GM12878 (cell line): Measurements from ENCODE around the gene NMT1. TPM values are rescaled to one million over a fixed set of nuclear protein-coding genes. Genes with fewer than 3 reads are reported as not detected.

Experiments used
- ATAC-seq: fragments of 200-7000 bp; cut with Tn5 transposase; 3 replicates; pipeline ENCODE4 v1.9.1; 2020; ENCODE audit warnings: mild to moderate bottlenecking, moderate library complexity
- BruUV-seq: library from RNA; stranded (reverse); fragments of 400-500 nt; replicated peaks from 2 replicates; lab custom pipeline; 2021; lab: Mats Ljungman, UMichigan
- CTCF ChIA-PET: fragments of 300-600 bp; sonication (Branson Sonifier 250); formaldehyde crosslinking; extraction: SDS; loops from one replicate; lab custom pipeline; 2021; ENCODE audit warnings: inconsistent platforms; lab: Yijun Ruan, JAX
- POLR2A ChIA-PET: fragments of 350-600 bp; formaldehyde crosslinking; extraction: SDS; loops from one replicate; lab custom pipeline; 2021; ENCODE audit warnings: inconsistent platforms; lab: Charles Lee
- RAD21 ChIA-PET: fragments of 300-600 bp; sonication (Branson Sonifier 250); formaldehyde crosslinking; loops from one replicate; lab custom pipeline; 2023; ENCODE audit warnings: antibody characterized with exemption; ENCODE audit not compliant: unreplicated experiment; lab: Charles Lee
- SMC1A ChIA-PET: fragments of 300-600 bp; sonication (Branson Sonifier 250); formaldehyde crosslinking; loops from one replicate; lab custom pipeline; 2023; ENCODE audit not compliant: unreplicated experiment, uncharacterized antibody; lab: Charles Lee
- DNase-seq: peaks from one replicate; pipeline ENCODE4 v3.0.0-alpha.2; 2011; ENCODE audit warnings: low read depth, low spot score
- FAIRE-seq: peaks from 3 replicates; lab custom pipeline; 2011; peaks lifted over from hg19 to GRCh38; lab: Jason Lieb, UNC
- H2AFZ ChIP-seq: 2 replicates; pipeline ENCODE4 v1.6.0; 2011; ENCODE audit warnings: low read depth, low read length, control low read depth; ENCODE audit not compliant: control insufficient read depth
- H3K27ac ChIP-seq: 2 replicates; pipeline ENCODE4 v1.5.1; 2011; ENCODE audit warnings: control low read depth; ENCODE audit not compliant: control insufficient read depth, insufficient read depth
- H3K27me3 ChIP-seq, 2 experiments: replicated peaks in 1 of 2; 2 replicates each; pipeline versions ENCODE4 v1.6.0 to v1.6.1; 2011; ENCODE audit warnings: low read length in 1 of 2; ENCODE audit not compliant: control insufficient read depth in 2 of 2, insufficient read depth in 2 of 2
- H3K36me3 ChIP-seq, 2 experiments: 2 replicates each; pipeline ENCODE4 v1.5.1; 2011; ENCODE audit warnings: low read length in 1 of 2; ENCODE audit not compliant: control insufficient read depth in 2 of 2, insufficient read depth in 2 of 2
- H3K4me1 ChIP-seq: 2 replicates; pipeline ENCODE4 v1.6.1; 2011; ENCODE audit warnings: mild to moderate bottlenecking, low read length, moderate library complexity, mixed read lengths; ENCODE audit not compliant: control insufficient read depth, insufficient read depth
- H3K4me2 ChIP-seq: 2 replicates; pipeline ENCODE4 v1.6.0; 2011; ENCODE audit warnings: control low read depth; ENCODE audit not compliant: control insufficient read depth, insufficient read depth
- H3K4me3 ChIP-seq: fragments of 200-600 bp; sonication (generic); 2 replicates; pipeline ENCODE4 v1.5.1; 2016
- H3K79me2 ChIP-seq: 2 replicates; pipeline ENCODE4 v1.6.0; 2011; ENCODE audit warnings: low read length; ENCODE audit not compliant: control insufficient read depth, insufficient read depth
- H3K9ac ChIP-seq: 2 replicates; pipeline ENCODE4 v1.8.0; 2011; ENCODE audit warnings: low read length, control low read depth, mixed read lengths; ENCODE audit not compliant: control insufficient read depth, insufficient read depth
- H3K9me3 ChIP-seq: replicated peaks from 3 replicates; pipeline ENCODE4 v1.5.1; 2011; ENCODE audit warnings: mild to moderate bottlenecking, low read length; ENCODE audit not compliant: control insufficient read depth, insufficient read depth
- H4K20me1 ChIP-seq: 2 replicates; pipeline ENCODE4 v1.6.0; 2011; ENCODE audit not compliant: control insufficient read depth, insufficient read depth
- ATF2 ChIP-seq: IDR thresholded peaks from 2 replicates; pipeline ENCODE4 v1.6.1; 2012; ENCODE audit warnings: low read length, inconsistent platforms
- BCLAF1 ChIP-seq: fragments of 450-650 bp; IDR thresholded peaks from 2 replicates; pipeline ENCODE4 v1.6.1; 2017; ENCODE audit warnings: antibody characterized with exemption, mild to moderate bottlenecking, moderate library complexity
- BMI1 ChIP-seq: fragments of 450-650 bp; IDR thresholded peaks from 2 replicates; pipeline ENCODE4 v1.6.1; 2016; ENCODE audit warnings: mild to moderate bottlenecking, moderate library complexity, borderline replicate concordance
- DPF2 ChIP-seq: fragments of 450-650 bp; IDR thresholded peaks from 2 replicates; pipeline ENCODE4 v1.6.1; 2017; ENCODE audit warnings: mild to moderate bottlenecking
- EGR1 ChIP-seq, 2 experiments: IDR thresholded peaks; 1 replicate in 1 of 2; 2 replicates in 1 of 2; pipeline ENCODE4 v1.6.1; 2011 to 2012; ENCODE audit warnings: low read depth in 2 of 2, low read length in 2 of 2, borderline replicate concordance in 1 of 2, mild to moderate bottlenecking in 1 of 2, moderate library complexity in 1 of 2
- FOS ChIP-seq: IDR thresholded peaks from 3 replicates; pipeline ENCODE4 v1.6.1; 2011; ENCODE audit warnings: borderline replicate concordance; ENCODE audit not compliant: insufficient read length; ENCODE audit errors: extremely low read depth
- LARP7 ChIP-seq: fragments of 450-650 bp; IDR thresholded peaks from 2 replicates; pipeline ENCODE4 v1.6.1; 2017; ENCODE audit warnings: mild to moderate bottlenecking
- MTA2 ChIP-seq: fragments of 450-650 bp; IDR thresholded peaks from 2 replicates; pipeline ENCODE4 v1.6.1; 2016; ENCODE audit warnings: low read depth, mild to moderate bottlenecking, moderate library complexity
- MTA3 ChIP-seq: IDR thresholded peaks from 2 replicates; pipeline ENCODE4 v1.6.1; 2012; ENCODE audit warnings: low read length, inconsistent platforms, borderline replicate concordance
- NFYA ChIP-seq: IDR thresholded peaks from 2 replicates; pipeline ENCODE4 v1.6.1; 2011; ENCODE audit warnings: low read depth, mild to moderate bottlenecking, low read length, improper control_type of control experiment, borderline replicate concordance
- NR2C1 ChIP-seq: fragments of 450-650 bp; IDR thresholded peaks from 2 replicates; pipeline ENCODE4 v1.6.1; 2017; ENCODE audit warnings: antibody characterized with exemption, mild to moderate bottlenecking, moderate library complexity
- NR2F1 ChIP-seq: fragments of 450-650 bp; conservative IDR thresholded peaks from 2 replicates; pipeline ENCODE4 v1.6.1; 2017; ENCODE audit warnings: mild to moderate bottlenecking
- POLR2AphosphoS2 ChIP-seq: IDR thresholded peaks from 2 replicates; pipeline ENCODE4 v1.6.1; 2011; ENCODE audit warnings: low read depth, mild to moderate bottlenecking, low read length, improper control_type of control experiment, moderate library complexity
- ZNF217 ChIP-seq: fragments of 450-650 bp; IDR thresholded peaks from 2 replicates; pipeline ENCODE4 v1.6.1; 2017; ENCODE audit warnings: antibody characterized with exemption, mild to moderate bottlenecking
- ZZZ3 ChIP-seq: IDR thresholded peaks from 2 replicates; pipeline ENCODE4 v1.6.1; 2011; ENCODE audit warnings: low read depth; ENCODE audit not compliant: control insufficient read depth, insufficient read length
- WGBS: methylation state at CpG from one replicate; pipeline ENCODE4 v1.1.6; 2016; ENCODE audit warnings: low lambda C conversion rate; ENCODE audit not compliant: insufficient replicate concordance, insufficient coverage; ENCODE audit errors: missing lambda C conversion rate; 5-methylcytosine and 5-hydroxymethylcytosine counted together
- in situ Hi-C: fragments of 300-500 bp; cut with MboI; formaldehyde crosslinking; loops from 9 replicates; pipeline ENCODE4 v1.14.3; 2018; ENCODE audit warnings: mixed read lengths
- intact Hi-C: fragments of 100-400 bp; cut with micrococcal nuclease; formaldehyde crosslinking; loops from one replicate; pipeline ENCODE4 v1.14.2; 2022; ENCODE audit not compliant: unreplicated experiment
- polyA plus RNA-seq, 11 experiments: library from polyadenylated mRNA; depleted of rRNA in 4 of 11; unstranded in 6 of 11; stranded (reverse) in 5 of 11; fragments of >200 nt; fragmentation: Nextera tagmentation in 4 of 11; fragmentation: Illumina TruSeq in 1 of 11; extraction: Ambion mirVana in 4 of 11; extraction: Trizol in 1 of 11; gene quantifications; 1 replicate in 1 of 11; 2 replicates in 10 of 11; pipeline versions ENCODE4 v1.2.1 to v1.2.3, GENCODE V29; 2011 to 2016; ENCODE audit warnings: inconsistent platforms in 2 of 11, missing spikeins in 2 of 11, low read depth in 1 of 11
- total RNA-seq, 4 experiments: library from RNA; depleted of rRNA in 3 of 4; stranded (reverse); fragments of >200 nt in 3 of 4; fragmentation: Illumina TruSeq in 1 of 4; extraction: Trizol in 1 of 4; gene quantifications; 2 replicates each; pipeline versions ENCODE4 v1.2.1 to v1.2.3, GENCODE V29; 2013 to 2021
- TF ChIP-seq, protein P1 (sequence below): fragments of 450-650 bp; IDR thresholded peaks from 2 replicates; pipeline ENCODE4 v1.6.1; 2017; ENCODE audit warnings: borderline replicate concordance

Gene NMT1
- total and polyA plus RNA-seq, 10 of the 15 experiments (the other 5 are each of a cell fraction or from before 2014, with no cell fraction given), result 96.7 to 395 (median 222) TPM

DNA sequence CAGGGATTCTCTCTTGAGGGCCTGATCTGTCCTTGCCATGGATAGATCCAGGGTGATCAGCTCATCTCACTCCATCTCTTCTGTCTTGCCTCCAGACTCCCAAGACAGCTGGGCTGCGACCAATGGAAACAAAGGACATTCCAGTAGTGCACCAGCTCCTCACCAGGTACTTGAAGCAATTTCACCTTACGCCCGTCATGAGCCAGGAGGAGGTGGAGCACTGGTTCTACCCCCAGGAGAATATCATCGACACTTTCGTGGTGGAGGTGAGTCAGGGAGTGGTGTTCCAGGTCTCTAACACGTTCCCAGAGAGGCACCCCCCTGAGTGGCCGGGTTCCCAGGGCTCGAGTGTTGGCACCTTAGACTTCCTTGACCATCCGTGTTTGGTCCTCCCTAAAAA is 41.7 kb downstream of the NMT1 start (continued):
- no peak for TF ChIP-seq NFYA

GRCh38 chr17:45103269-45103795 is 42.2 kb downstream of the NMT1 start:
- CTCF ChIA-PET, result interaction anchor here (1.5 to 1.6 kb wide), 2 partner anchors 32 to 183 kb away, joined by 3 read pairs; partner anchors contain the start of gene ACBD4
- in situ Hi-C loops (loop anchor here (10.0 kb wide), 1 partner anchor 179 kb away; no protein-coding TSS in a partner anchor), intact Hi-C loops (no loop called here)
- POLR2A ChIA-PET, result no interaction called here
- Histone ChIP-seq H3K36me3 (peaks cover 53 to 56% of the 10 kb centered on the region in 2 experiments), H3K4me3 (no peak overlapping the region), H3K27ac (no peak overlapping the region), H3K4me1 (no peaks in the 10 kb centered on the region), H2AFZ (no peak overlapping the region), H3K27me3 (no peaks in the 10 kb centered on the region), H3K9me3 (no peaks in the 10 kb centered on the region), H4K20me1 (peaks cover 3% of the 10 kb centered on the region; the same call in 1 of the 2 replicates), H3K79me2 (no peaks in the 10 kb centered on the region), H3K9ac (no peak overlapping the region), H3K4me2 (no peak overlapping the region)
- RAD21 ChIA-PET, result interaction anchor here (0.6 kb wide), 1 partner anchor 80 kb away, joined by 4 read pairs; no protein-coding TSS in a partner anchor
- FAIRE-seq, result no peak
- DNase-seq, result no peak
- WGBS, result 94% methylated on average over 9 of the region's 9 CpGs
- SMC1A ChIA-PET, result no interaction called here
- TF ChIP-seq, protein P1, sequence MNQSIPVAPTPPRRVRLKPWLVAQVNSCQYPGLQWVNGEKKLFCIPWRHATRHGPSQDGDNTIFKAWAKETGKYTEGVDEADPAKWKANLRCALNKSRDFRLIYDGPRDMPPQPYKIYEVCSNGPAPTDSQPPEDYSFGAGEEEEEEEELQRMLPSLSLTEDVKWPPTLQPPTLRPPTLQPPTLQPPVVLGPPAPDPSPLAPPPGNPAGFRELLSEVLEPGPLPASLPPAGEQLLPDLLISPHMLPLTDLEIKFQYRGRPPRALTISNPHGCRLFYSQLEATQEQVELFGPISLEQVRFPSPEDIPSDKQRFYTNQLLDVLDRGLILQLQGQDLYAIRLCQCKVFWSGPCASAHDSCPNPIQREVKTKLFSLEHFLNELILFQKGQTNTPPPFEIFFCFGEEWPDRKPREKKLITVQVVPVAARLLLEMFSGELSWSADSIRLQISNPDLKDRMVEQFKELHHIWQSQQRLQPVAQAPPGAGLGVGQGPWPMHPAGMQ, result no peak
- TF ChIP-seq ATF2 (no peak), BCLAF1 (no peak), ZZZ3 (no peak), MTA3 (no peak), BMI1 (no peak), DPF2 (no peak), NR2F1 (no peak), MTA2 (no peak), FOS (no peak), NR2C1 (no peak), EGR1 (IDR thresholded peaks at IDR 0.05; ENCODE audit: borderline replicate concordance in 1 of 2, low read depth in 2 of 2, low read length in 2 of 2) (no peak), POLR2AphosphoS2 (no peak), ZNF217 (no peak), LARP7 (no peak)
- ATAC-seq, result no peak
- BruUV-seq, result no TSS peak
